Central memory CD8-positive, alpha-beta T cell (primary cell): ENCODE data around the gene GPR3.
"Not testable (repeated sequence)": the region's sequence is repeated elsewhere in the genome, so short reads cannot be mapped to it uniquely, and the experiment has no call there.

ENCODE experiments used
- ATAC-seq: fragments of 150-1000 bp; cut with Tn5 transposase; replicated peaks from 2 replicates; pipeline ENCODE4 v1.10.0; 2022; ENCODE audit warnings: mild to moderate bottlenecking, moderate FRiP score, moderate number of reproducible peaks; ENCODE audit not compliant: poor library complexity, severe bottlenecking; ENCODE audit errors: extremely low read depth
- DNase-seq, 2 donors: peaks; one replicate each; pipeline ENCODE4 v3.0.0; 2021; ENCODE audit warnings: low spot score in 2 of 2
- H3K27ac Mint-ChIP-seq: one replicate; pipeline ENCODE4 v1.8.0; 2022; ENCODE audit warnings: low read depth, mild to moderate bottlenecking, moderate library complexity, mixed read lengths
- H3K27me3 Mint-ChIP-seq: one replicate; pipeline ENCODE4 v1.8.0; 2022; ENCODE audit warnings: mixed read lengths
- H3K36me3 Mint-ChIP-seq: one replicate; pipeline ENCODE4 v1.8.0; 2022; ENCODE audit warnings: mild to moderate bottlenecking, moderate library complexity, mixed read lengths; ENCODE audit not compliant: insufficient read depth
- H3K4me1 Mint-ChIP-seq: one replicate; pipeline ENCODE4 v1.8.0; 2022; ENCODE audit warnings: mixed read lengths
- H3K4me3 Mint-ChIP-seq: one replicate; pipeline ENCODE4 v1.8.0; 2022; ENCODE audit warnings: mild to moderate bottlenecking, moderate library complexity, mixed read lengths
- H3K9me3 Mint-ChIP-seq: one replicate; pipeline ENCODE4 v1.8.0; 2022; ENCODE audit warnings: mixed read lengths

The GPR3 gene

GRCh38 chr1:27402349-27402754 is 9.9 kb downstream of the GPR3 start:
- no peak for ATAC-seq
- Mint-ChIP-seq H3K27me3 (no peaks in the 10 kb centered on the region), H3K9me3 (no peaks in the 10 kb centered on the region), H3K36me3 (peaks cover 15% of the 10 kb centered on the region), H3K4me1 (peaks cover 25% of the 10 kb centered on the region), H3K4me3 (no peak overlapping the region), H3K27ac (no peak overlapping the region)
- no peak for DNase-seq

GRCh38 chr1:27403065-27403726 is 10.8 kb downstream of the GPR3 start:
- no peaks in the 10 kb centered on the region for H3K9me3 Mint-ChIP-seq
- H3K27ac Mint-ChIP-seq: peak overlapping the region; percentile 29
- H3K36me3 Mint-ChIP-seq: peaks cover 21% of the 10 kb centered on the region
- no peak overlapping the region for H3K4me3 Mint-ChIP-seq
- ATAC-seq (no peak), DNase-seq (no peak)
- peaks cover 26% of the 10 kb centered on the region for H3K4me1 Mint-ChIP-seq
- H3K27me3 Mint-ChIP-seq: no peaks in the 10 kb centered on the region

GRCh38 chr1:27403931-27404330 is 11.5 kb downstream of the GPR3 start:
- ATAC-seq: no peak
- H3K27me3 Mint-ChIP-seq: no peaks in the 10 kb centered on the region
- no peak overlapping the region for H3K4me3 Mint-ChIP-seq
- DNase-seq: no peak
- H3K9me3 Mint-ChIP-seq: no peaks in the 10 kb centered on the region
- peaks cover 26% of the 10 kb centered on the region for H3K4me1 Mint-ChIP-seq
- peaks cover 25% of the 10 kb centered on the region for H3K36me3 Mint-ChIP-seq
- H3K27ac Mint-ChIP-seq: peak overlapping the region; percentile 29

- Mint-ChIP-seq H3K4me3 (no peak overlapping the region), H3K27ac (no peak overlapping the region), H3K4me1 (peaks cover 26% of the 10 kb centered on the region), H3K36me3 (peaks cover 30% of the 10 kb centered on the region), H3K27me3 (no peaks in the 10 kb centered on the region), H3K9me3 (no peaks in the 10 kb centered on the region)
- ATAC-seq: no peak
- no peak for DNase-seq
Observed at GRCh38 chr1:27405074-27405473, 12.7 kb downstream of the GPR3 start.

- peaks cover 30% of the 10 kb centered on the region for H3K36me3 Mint-ChIP-seq
- DNase-seq, H3K27ac Mint-ChIP-seq, H3K27me3 Mint-ChIP-seq, ATAC-seq, H3K9me3 Mint-ChIP-seq, H3K4me3 Mint-ChIP-seq: not testable (repeated sequence)
- H3K4me1 Mint-ChIP-seq: peaks cover 19% of the 10 kb centered on the region
Observed at GRCh38 chr1:27405598-27406361, 13.4 kb downstream of the GPR3 start.

GRCh38 chr1:27406362-27406680 is 13.9 kb downstream of the GPR3 start:
- Mint-ChIP-seq H3K27ac (no peak overlapping the region), H3K9me3 (no peaks in the 10 kb centered on the region), H3K4me1 (peaks cover 14% of the 10 kb centered on the region), H3K27me3 (no peaks in the 10 kb centered on the region), H3K4me3 (no peak overlapping the region), H3K36me3 (peaks cover 34% of the 10 kb centered on the region)
- ATAC-seq (no peak), DNase-seq (no peak)

GRCh38 chr1:27406791-27407190 is 14.4 kb downstream of the GPR3 start:
- peaks cover 10% of the 10 kb centered on the region for H3K4me1 Mint-ChIP-seq
- H3K4me3 Mint-ChIP-seq, ATAC-seq, H3K27me3 Mint-ChIP-seq, H3K27ac Mint-ChIP-seq, DNase-seq, H3K9me3 Mint-ChIP-seq: not testable (repeated sequence)
- H3K36me3 Mint-ChIP-seq: peaks cover 37% of the 10 kb centered on the region

GRCh38 chr1:27408151-27408550 is 15.7 kb downstream of the GPR3 start:
- DNase-seq (no peak), ATAC-seq (no peak)
- Mint-ChIP-seq H3K4me1 (peaks cover 10% of the 10 kb centered on the region), H3K27me3 (no peaks in the 10 kb centered on the region), H3K36me3 (peaks cover 46% of the 10 kb centered on the region), H3K9me3 (no peaks in the 10 kb centered on the region), H3K4me3 (no peak overlapping the region), H3K27ac (no peak overlapping the region)

- DNase-seq: no peak
- no peak for ATAC-seq
- H3K27ac Mint-ChIP-seq: no peak overlapping the region
- H3K9me3 Mint-ChIP-seq: no peaks in the 10 kb centered on the region
- H3K4me1 Mint-ChIP-seq: peaks cover 8% of the 10 kb centered on the region
- peaks cover 56% of the 10 kb centered on the region for H3K36me3 Mint-ChIP-seq
- no peak overlapping the region for H3K4me3 Mint-ChIP-seq
- H3K27me3 Mint-ChIP-seq: no peaks in the 10 kb centered on the region
Observed at GRCh38 chr1:27409669-27410068, 17.2 kb downstream of the GPR3 start.

- Mint-ChIP-seq H3K4me3 (no peak overlapping the region), H3K9me3 (no peaks in the 10 kb centered on the region), H3K36me3 (peaks cover 61% of the 10 kb centered on the region), H3K27ac (no peak overlapping the region), H3K4me1 (peaks cover 14% of the 10 kb centered on the region), H3K27me3 (no peaks in the 10 kb centered on the region)
- ATAC-seq: no peak
- DNase-seq: no peak
Observed at GRCh38 chr1:27410709-27411108, 18.3 kb downstream of the GPR3 start.

GRCh38 chr1:27412502-27412901 is 20.1 kb downstream of the GPR3 start:
- ATAC-seq (no peak), DNase-seq (no peak)
- Mint-ChIP-seq H3K36me3 (peaks cover 65% of the 10 kb centered on the region), H3K4me1 (peaks cover 27% of the 10 kb centered on the region), H3K4me3 (no peak overlapping the region), H3K27me3 (no peaks in the 10 kb centered on the region), H3K9me3 (no peaks in the 10 kb centered on the region), H3K27ac (no peak overlapping the region)

GRCh38 chr1:27413004-27413403 is 20.6 kb downstream of the GPR3 start:
- Mint-ChIP-seq H3K36me3 (peaks cover 61% of the 10 kb centered on the region), H3K4me3 (no peak overlapping the region), H3K9me3 (no peaks in the 10 kb centered on the region), H3K4me1 (peaks cover 28% of the 10 kb centered on the region), H3K27me3 (no peaks in the 10 kb centered on the region), H3K27ac (no peak overlapping the region)
- no peak for DNase-seq
- ATAC-seq: no peak

- peaks cover 63% of the 10 kb centered on the region for H3K36me3 Mint-ChIP-seq
Observed at GRCh38 chr1:27414091-27414490, 21.7 kb downstream of the GPR3 start.

More at GRCh38 chr1:27414091-27414490, 21.7 kb downstream of the GPR3 start:
- H3K27ac Mint-ChIP-seq: peak overlapping the region; percentile 26
- peaks cover 39% of the 10 kb centered on the region for H3K4me1 Mint-ChIP-seq
- no peaks in the 10 kb centered on the region for H3K27me3 Mint-ChIP-seq
- DNase-seq: no peak
- H3K4me3 Mint-ChIP-seq: no peak overlapping the region
- no peak for ATAC-seq
- H3K9me3 Mint-ChIP-seq: no peaks in the 10 kb centered on the region
